Ectodermal cell (in vitro differentiated cells): Measurements from ENCODE around the gene TAOK3.
"Not testable (repeated sequence)": the region's sequence is repeated elsewhere in the genome, so short reads cannot be mapped to it uniquely, and the experiment has no call there.

Source experiments
- H3K27ac ChIP-seq: 2 replicates; pipeline ENCODE4 v1.7.0; 2013; ENCODE audit warnings: mild to moderate bottlenecking, low read depth, low read length; ENCODE audit not compliant: insufficient read depth, poor library complexity, severe bottlenecking
- H3K27me3 ChIP-seq: 2 replicates; pipeline ENCODE4 v1.7.0; 2013; ENCODE audit warnings: mild to moderate bottlenecking, low read length; ENCODE audit not compliant: insufficient read depth, control insufficient read depth, poor library complexity, severe bottlenecking
- H3K36me3 ChIP-seq: one replicate; pipeline ENCODE4 v1.7.0; 2013; ENCODE audit warnings: low read length; ENCODE audit not compliant: control insufficient read depth, insufficient read depth
- H3K4me1 ChIP-seq: one replicate; pipeline ENCODE4 v1.7.0; 2013; ENCODE audit warnings: low read length; ENCODE audit not compliant: control insufficient read depth, insufficient read depth
- H3K4me3 ChIP-seq: 2 replicates; pipeline ENCODE4 v1.7.0; 2013; ENCODE audit warnings: low read depth, low read length, control low read depth; ENCODE audit not compliant: insufficient read depth
- H3K9me3 ChIP-seq: 2 replicates; pipeline ENCODE4 v1.7.0; 2013; ENCODE audit warnings: mild to moderate bottlenecking, low read length, moderate library complexity; ENCODE audit not compliant: control insufficient read depth
- WGBS, 2 experiments: methylation state at CpG; one replicate each; pipeline ENCODE4 v1.1.7; 2013; ENCODE audit warnings: missing lambda C conversion rate in 2 of 2; 5-methylcytosine and 5-hydroxymethylcytosine counted together

The TAOK3 gene

DNA sequence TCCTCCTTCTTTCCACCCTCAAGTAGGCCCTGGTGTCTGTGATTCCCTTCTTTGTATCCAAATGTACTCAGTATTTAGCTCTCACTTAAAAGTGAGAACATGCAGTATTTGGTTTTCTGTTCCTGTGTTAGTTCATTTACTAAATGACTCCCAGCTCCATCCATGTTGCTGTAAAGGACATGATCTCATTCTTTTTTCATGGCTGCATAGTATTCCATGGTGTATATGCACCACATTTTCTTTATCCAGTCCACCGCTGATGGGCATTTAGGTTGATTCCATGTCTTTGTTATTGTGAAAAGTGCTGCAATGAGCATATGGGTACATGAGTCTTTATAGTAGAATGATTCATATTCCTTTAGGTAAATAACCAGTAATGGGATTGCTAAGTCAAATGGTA lies 94.4 kb downstream of the TAOK3 start:
- not testable (repeated sequence) for H3K9me3 ChIP-seq, H3K36me3 ChIP-seq, H3K4me1 ChIP-seq, H3K27ac ChIP-seq, H3K27me3 ChIP-seq, H3K4me3 ChIP-seq
- WGBS, 2 experiments: 94 to 100% methylated on average over 1 of the region's 1 CpG

GRCh38 chr12:118274066-118274465 lies 98.6 kb downstream of the TAOK3 start:
- H3K9me3 ChIP-seq: no peaks in the 10 kb centered on the region
- WGBS, 2 experiments: 89 to 94% methylated on average over 4 of the region's 4 CpGs
- no peaks in the 10 kb centered on the region for H3K4me1 ChIP-seq
- H3K27ac ChIP-seq: no peak overlapping the region
- H3K4me3 ChIP-seq: no peak overlapping the region
- H3K27me3 ChIP-seq: no peaks in the 10 kb centered on the region
- H3K36me3 ChIP-seq: no peaks in the 10 kb centered on the region

DNA sequence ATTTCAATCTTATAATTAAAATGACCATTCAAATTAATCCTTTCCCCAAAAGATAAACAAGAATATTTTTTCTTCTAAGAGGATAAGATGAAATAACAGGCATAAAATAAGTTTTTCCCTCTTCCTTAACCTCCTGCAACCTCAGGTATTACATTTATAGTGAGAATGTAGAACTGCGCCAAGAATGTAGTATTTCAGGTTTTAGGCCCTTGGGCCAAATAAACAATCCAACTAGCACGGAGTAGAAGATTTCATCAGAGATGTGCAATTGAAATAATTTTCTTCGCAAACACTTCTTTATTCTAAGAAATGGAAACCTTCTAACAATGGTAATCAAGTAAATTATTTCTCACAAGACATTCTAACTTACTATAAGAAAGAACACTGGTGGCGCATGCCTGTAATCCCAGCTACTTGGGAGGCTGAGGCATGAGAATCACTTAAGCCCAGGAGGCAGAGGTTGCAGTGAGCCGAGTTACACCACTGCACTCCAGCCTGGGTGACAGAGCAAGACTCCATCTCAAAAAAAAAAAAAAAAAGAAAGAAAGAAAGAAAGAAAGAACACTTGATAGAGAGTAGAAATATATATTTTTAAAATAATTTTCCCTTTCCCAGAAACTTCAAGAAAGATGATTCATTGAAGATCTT lies 100.8 kb downstream of the TAOK3 start:
- H3K4me3 ChIP-seq: no peak overlapping the region
- H3K4me1 ChIP-seq: no peaks in the 10 kb centered on the region
- H3K9me3 ChIP-seq: no peaks in the 10 kb centered on the region
- WGBS, 2 experiments: 94 to 99% methylated on average over 4 to 5 of the region's 5 CpGs
- no peaks in the 10 kb centered on the region for H3K27me3 ChIP-seq
- H3K36me3 ChIP-seq: no peaks in the 10 kb centered on the region
- no peak overlapping the region for H3K27ac ChIP-seq

DNA sequence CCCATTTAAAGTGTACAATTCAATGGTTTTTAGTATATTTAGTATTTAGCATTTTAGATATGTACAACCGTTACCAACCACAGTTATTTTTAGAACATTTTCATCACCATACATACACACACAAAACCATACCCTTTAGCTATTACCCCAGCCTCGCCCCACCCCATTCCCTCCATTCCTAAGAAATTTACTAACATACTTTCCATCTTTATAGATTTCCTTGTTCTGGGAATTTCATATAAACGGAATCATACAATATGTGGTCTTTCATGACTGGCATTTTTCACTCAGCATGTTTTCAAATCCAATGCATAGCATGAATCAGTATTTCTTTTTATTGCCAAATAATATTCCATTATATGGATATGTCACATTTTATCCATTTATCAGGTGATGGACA lies 101.5 kb downstream of the TAOK3 start:
- Histone ChIP-seq H3K9me3 (no peaks in the 10 kb centered on the region), H3K36me3 (no peaks in the 10 kb centered on the region), H3K4me3 (no peak overlapping the region), H3K4me1 (no peaks in the 10 kb centered on the region), H3K27ac (no peak overlapping the region), H3K27me3 (no peaks in the 10 kb centered on the region)
- WGBS, 2 experiments: 96 to 99% methylated on average over 3 of the region's 3 CpGs

DNA sequence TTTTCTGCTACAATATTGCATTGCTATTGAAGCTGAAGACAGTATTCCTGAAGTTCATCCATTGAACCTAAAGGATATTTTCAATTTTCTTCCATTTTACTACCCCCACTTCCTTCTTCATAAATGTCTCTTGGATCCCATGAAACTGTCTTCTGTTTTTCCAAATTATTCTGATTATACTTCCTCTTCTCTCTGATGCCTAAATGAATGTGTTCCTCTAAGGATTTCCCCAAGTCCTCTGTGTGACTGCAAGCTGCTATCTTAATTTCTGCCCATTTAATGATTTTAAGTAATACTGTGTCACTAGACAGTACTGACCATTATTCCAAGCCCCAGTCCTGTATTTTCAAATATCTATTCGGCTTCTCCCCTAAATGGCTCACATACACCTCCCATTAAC lies 102.9 kb downstream of the TAOK3 start:
- 90 to 92% methylated on average over 1 of the region's 1 CpG for WGBS, 2 experiments
- Histone ChIP-seq H3K4me3 (no peak overlapping the region), H3K36me3 (no peaks in the 10 kb centered on the region), H3K27me3 (no peaks in the 10 kb centered on the region), H3K27ac (no peak overlapping the region), H3K9me3 (no peaks in the 10 kb centered on the region), H3K4me1 (no peaks in the 10 kb centered on the region)

DNA sequence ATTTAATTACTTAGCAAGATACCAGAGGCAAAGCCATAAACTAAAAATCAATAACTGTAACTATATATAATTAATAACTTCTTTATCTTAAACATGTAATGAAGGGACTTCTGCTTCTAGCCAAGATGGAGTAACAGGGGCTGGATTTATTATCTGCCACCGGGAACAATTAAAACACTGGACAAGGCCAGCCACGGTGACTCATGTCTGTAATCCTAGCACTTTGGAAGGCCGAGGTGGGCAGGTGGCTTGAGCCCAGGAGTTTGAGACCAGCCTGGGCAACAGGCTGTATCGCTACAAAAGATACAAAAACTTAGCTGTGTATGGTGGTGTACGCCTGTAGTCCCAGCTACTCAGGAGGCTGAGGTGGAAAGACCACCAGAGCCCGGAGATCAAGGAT lies 113.6 kb downstream of the TAOK3 start:
- no peaks in the 10 kb centered on the region for H3K4me1 ChIP-seq
- H3K27me3 ChIP-seq: no peaks in the 10 kb centered on the region
- no peak overlapping the region for H3K4me3 ChIP-seq
- H3K36me3 ChIP-seq: no peaks in the 10 kb centered on the region
- 91 to 92% methylated on average over 6 of the region's 6 CpGs for WGBS, 2 experiments
- H3K9me3 ChIP-seq: no peaks in the 10 kb centered on the region
- H3K27ac ChIP-seq: no peak overlapping the region

- WGBS, 2 experiments: 90 to 100% methylated on average over 1 of the region's 1 CpG
- Histone ChIP-seq H3K4me1 (no peaks in the 10 kb centered on the region), H3K9me3 (no peaks in the 10 kb centered on the region), H3K27ac (no peak overlapping the region), H3K4me3 (no peak overlapping the region), H3K36me3 (no peaks in the 10 kb centered on the region), H3K27me3 (no peaks in the 10 kb centered on the region)
These were observed 116.4 kb downstream of the TAOK3 start for GRCh38 chr12:118256352-118256751.

DNA sequence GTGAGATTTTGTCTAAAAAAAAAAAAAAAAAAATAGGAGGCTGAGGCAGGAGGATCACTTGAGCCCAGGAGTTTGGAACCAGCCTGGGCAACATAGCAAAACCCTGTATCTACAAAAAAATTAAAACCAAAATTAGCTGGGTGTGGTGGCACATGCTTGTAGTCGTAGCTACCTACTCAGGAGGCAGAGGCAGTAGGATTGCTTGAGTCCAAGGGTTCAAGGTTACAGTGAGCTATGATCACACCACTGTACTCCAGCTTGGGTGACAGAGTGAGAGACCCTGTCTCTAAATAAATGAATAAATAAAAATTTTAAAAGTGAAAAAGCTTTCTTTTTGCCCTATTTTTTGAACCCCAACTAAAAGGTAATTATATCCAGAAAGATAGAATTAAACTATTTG lies 123.2 kb downstream of the TAOK3 start:
- no peaks in the 10 kb centered on the region for H3K36me3 ChIP-seq
- H3K27ac ChIP-seq: no peak overlapping the region
- no peaks in the 10 kb centered on the region for H3K9me3 ChIP-seq
- 92 to 94% methylated on average over 1 of the region's 1 CpG for WGBS, 2 experiments
- no peaks in the 10 kb centered on the region for H3K4me1 ChIP-seq
- no peak overlapping the region for H3K4me3 ChIP-seq
- H3K27me3 ChIP-seq: no peaks in the 10 kb centered on the region

- not testable (repeated sequence) for H3K4me3 ChIP-seq, H3K4me1 ChIP-seq, H3K36me3 ChIP-seq, H3K9me3 ChIP-seq, H3K27ac ChIP-seq, H3K27me3 ChIP-seq
- WGBS, 2 experiments: 95 to 96% methylated on average over 7 to 9 of the region's 26 CpGs
These were observed 126.8 kb downstream of the TAOK3 start for GRCh38 chr12:118245886-118246285.

DNA sequence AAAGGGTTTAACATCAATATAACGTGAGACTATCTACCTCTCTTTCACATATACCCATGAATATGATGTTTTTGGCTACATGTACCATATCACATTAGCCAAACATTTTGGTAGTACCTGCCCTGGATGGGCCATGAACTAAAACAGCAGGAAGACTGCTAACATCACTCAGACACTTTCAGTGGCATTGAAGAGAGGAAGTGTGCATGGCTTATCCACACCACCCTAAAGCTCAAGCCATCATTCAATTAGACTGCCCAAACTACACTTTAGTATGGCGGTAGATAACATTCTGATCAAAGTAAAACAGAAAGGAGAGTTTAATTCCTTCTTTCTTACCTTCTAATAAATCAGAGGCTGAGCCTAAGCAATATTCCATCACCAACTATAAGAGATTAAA lies 133.8 kb downstream of the TAOK3 start:
- 100% methylated on average over 2 of the region's 2 CpGs for WGBS, 2 experiments
- Histone ChIP-seq H3K27me3 (no peaks in the 10 kb centered on the region), H3K4me3 (no peak overlapping the region), H3K27ac (no peak overlapping the region), H3K9me3 (no peaks in the 10 kb centered on the region), H3K36me3 (no peaks in the 10 kb centered on the region), H3K4me1 (no peaks in the 10 kb centered on the region)

DNA sequence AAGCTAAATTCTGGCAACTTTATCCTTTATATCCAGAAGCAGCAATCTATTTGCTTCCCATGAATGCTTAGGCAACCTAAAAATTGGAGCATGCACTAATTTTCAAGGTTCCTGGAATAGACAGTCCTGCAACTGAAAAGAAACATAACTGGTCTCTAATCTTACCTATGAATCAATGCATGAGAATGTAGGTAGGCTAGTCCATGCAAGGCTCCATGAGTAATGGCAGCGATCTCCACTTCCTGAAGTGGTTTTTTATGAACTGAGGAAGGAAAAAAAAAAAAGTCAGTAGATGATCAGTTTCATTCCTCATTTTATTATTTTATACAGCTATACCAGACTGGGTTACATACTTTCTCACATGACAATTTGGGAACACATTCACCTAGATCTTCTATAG lies 134.8 kb downstream of the TAOK3 start:
- Histone ChIP-seq H3K27ac (no peak overlapping the region), H3K27me3 (no peaks in the 10 kb centered on the region), H3K4me3 (no peak overlapping the region), H3K36me3 (no peaks in the 10 kb centered on the region), H3K4me1 (no peaks in the 10 kb centered on the region), H3K9me3 (no peaks in the 10 kb centered on the region)
- WGBS, 2 experiments: 86 to 100% methylated on average over 1 of the region's 1 CpG
